Large intestine (tissue), 3 donors: ENCODE measurements around the gene LAMP1. TPM values are rescaled to one million over a fixed set of nuclear protein-coding genes. Genes with fewer than 3 reads are reported as not detected.

Source experiments
- DNase-seq, 2 donors: peaks; one replicate each; pipeline versions ENCODE4 v3.0.0 to v3.0.0-alpha.2; 2013
- H3K27ac ChIP-seq: one replicate; pipeline ENCODE4 v1.5.1; 2013; ENCODE audit warnings: low read length
- H3K27me3 ChIP-seq: 2 replicates; pipeline ENCODE4 v1.6.1; 2013; ENCODE audit warnings: low read length; ENCODE audit not compliant: control insufficient read depth, insufficient read depth
- H3K36me3 ChIP-seq: 2 replicates; pipeline ENCODE4 v1.6.1; 2013; ENCODE audit warnings: low read length; ENCODE audit not compliant: control insufficient read depth, insufficient read depth
- H3K4me1 ChIP-seq: one replicate; pipeline ENCODE4 v1.6.1; 2013; ENCODE audit warnings: low read length; ENCODE audit not compliant: control insufficient read depth, insufficient read depth
- H3K4me3 ChIP-seq: one replicate; pipeline ENCODE4 v1.5.1; 2013; ENCODE audit warnings: low read length
- H3K9me3 ChIP-seq: one replicate; pipeline ENCODE4 v1.6.1; 2013; ENCODE audit warnings: mild to moderate bottlenecking, low read depth, low read length, moderate library complexity; ENCODE audit not compliant: control insufficient read depth
- WGBS: methylation state at CpG from one replicate; pipeline ENCODE4 v1.1.5; 2013; ENCODE audit warnings: low lambda C conversion rate; ENCODE audit not compliant: insufficient coverage; 5-methylcytosine and 5-hydroxymethylcytosine counted together
- polyA plus RNA-seq: library from polyadenylated mRNA; unstranded; fragments of 120-200 nt; gene quantifications from one replicate; pipeline ENCODE4 v1.2.1, GENCODE V29; 2013

LAMP1 gene
- polyA plus RNA-seq, 1 donor, result 215 TPM

GRCh38 chr13:113323869-113324268, 26.8 kb downstream of the LAMP1 start:
- H3K4me1 ChIP-seq, result no peaks in the 10 kb centered on the region
- DNase-seq, result no peak
- no peak overlapping the region for H3K4me3 ChIP-seq
- no CpG with 5 or more reads among the region's 7 CpGs for WGBS
- H3K9me3 ChIP-seq, result peaks cover 3% of the 10 kb centered on the region
- H3K27ac ChIP-seq, result no peak overlapping the region
- H3K36me3 ChIP-seq, result peaks cover 81% of the 10 kb centered on the region
- no peaks in the 10 kb centered on the region for H3K27me3 ChIP-seq

- Histone ChIP-seq H3K4me1 (no peaks in the 10 kb centered on the region), H3K27me3 (no peaks in the 10 kb centered on the region), H3K36me3 (peaks cover 77% of the 10 kb centered on the region), H3K9me3 (peaks cover 3% of the 10 kb centered on the region), H3K27ac (no peak overlapping the region), H3K4me3 (no peak overlapping the region)
- WGBS, result 0% methylated on average over 1 of the region's 12 CpGs
- no peak for DNase-seq
Measured at GRCh38 chr13:113324398-113324797, 27.4 kb downstream of the LAMP1 start.

- no CpG with 5 or more reads among the region's 23 CpGs for WGBS
Measured at GRCh38 chr13:113325779-113326178, 28.7 kb downstream of the LAMP1 start.

GRCh38 chr13:113327391-113327765, 30.3 kb downstream of the LAMP1 start:
- H3K27me3 ChIP-seq, result no peaks in the 10 kb centered on the region
- WGBS, result no CpG with 5 or more reads among the region's 13 CpGs
- DNase-seq, result no peak
- H3K27ac ChIP-seq, result no peak overlapping the region
- peaks cover 3% of the 10 kb centered on the region for H3K9me3 ChIP-seq
- H3K4me3 ChIP-seq, result no peak overlapping the region
- H3K4me1 ChIP-seq, result no peaks in the 10 kb centered on the region
- H3K36me3 ChIP-seq, result peaks cover 47% of the 10 kb centered on the region

More at GRCh38 chr13:113325779-113326178, 28.7 kb downstream of the LAMP1 start:
- no peaks in the 10 kb centered on the region for H3K27me3 ChIP-seq
- H3K4me1 ChIP-seq, result no peaks in the 10 kb centered on the region
- peaks cover 3% of the 10 kb centered on the region for H3K9me3 ChIP-seq
- H3K36me3 ChIP-seq, result peaks cover 63% of the 10 kb centered on the region
- H3K27ac ChIP-seq, result no peak overlapping the region
- H3K4me3 ChIP-seq, result no peak overlapping the region
- no peak for DNase-seq

- Histone ChIP-seq H3K4me3 (no peak overlapping the region), H3K36me3 (peaks cover 45% of the 10 kb centered on the region), H3K4me1 (no peaks in the 10 kb centered on the region), H3K27me3 (no peaks in the 10 kb centered on the region), H3K27ac (no peak overlapping the region), H3K9me3 (peaks cover 1% of the 10 kb centered on the region)
- no peak for DNase-seq
- WGBS, result no CpG with 5 or more reads among the region's 20 CpGs
Measured at GRCh38 chr13:113327766-113328471, 30.9 kb downstream of the LAMP1 start.

- Histone ChIP-seq H3K4me3 (no peak overlapping the region), H3K36me3 (peaks cover 36% of the 10 kb centered on the region), H3K4me1 (no peaks in the 10 kb centered on the region), H3K27me3 (no peaks in the 10 kb centered on the region), H3K9me3 (no peaks in the 10 kb centered on the region), H3K27ac (no peak overlapping the region)
- no peak for DNase-seq
- WGBS, result no CpG with 5 or more reads among the region's 12 CpGs
Measured at GRCh38 chr13:113328851-113329250, 31.8 kb downstream of the LAMP1 start.

- Histone ChIP-seq H3K36me3 (peaks cover 27% of the 10 kb centered on the region), H3K4me1 (no peaks in the 10 kb centered on the region), H3K9me3 (no peaks in the 10 kb centered on the region), H3K4me3 (no peak overlapping the region), H3K27ac (no peak overlapping the region), H3K27me3 (no peaks in the 10 kb centered on the region)
- no CpG with 5 or more reads among the region's 22 CpGs for WGBS
- DNase-seq, result no peak
Measured at GRCh38 chr13:113329656-113330312, 32.7 kb downstream of the LAMP1 start.

- Histone ChIP-seq H3K27me3 (no peaks in the 10 kb centered on the region), H3K9me3 (no peaks in the 10 kb centered on the region), H3K36me3 (peaks cover 12% of the 10 kb centered on the region), H3K27ac (no peak overlapping the region), H3K4me1 (no peaks in the 10 kb centered on the region), H3K4me3 (no peak overlapping the region)
- no CpG with 5 or more reads among the region's 12 CpGs for WGBS
- no peak for DNase-seq
Measured at GRCh38 chr13:113332615-113333014, 35.6 kb downstream of the LAMP1 start.

- Histone ChIP-seq H3K36me3 (peaks cover 10% of the 10 kb centered on the region), H3K27ac (no peak overlapping the region), H3K4me3 (no peak overlapping the region), H3K27me3 (no peaks in the 10 kb centered on the region), H3K9me3 (peaks cover 2% of the 10 kb centered on the region), H3K4me1 (no peaks in the 10 kb centered on the region)
- DNase-seq, result no peak
- no CpG with 5 or more reads among the region's 14 CpGs for WGBS
Measured at GRCh38 chr13:113333076-113333475, 36.0 kb downstream of the LAMP1 start.

GRCh38 chr13:113337556-113337955, 40.5 kb downstream of the LAMP1 start:
- Histone ChIP-seq H3K9me3 (peaks cover 3% of the 10 kb centered on the region), H3K27ac (no peak overlapping the region), H3K4me1 (no peaks in the 10 kb centered on the region), H3K4me3 (no peak overlapping the region), H3K27me3 (no peaks in the 10 kb centered on the region), H3K36me3 (peaks cover 15% of the 10 kb centered on the region)
- WGBS, result no CpG with 5 or more reads among the region's 17 CpGs
- no peak for DNase-seq

GRCh38 chr13:113337976-113338375, 40.9 kb downstream of the LAMP1 start:
- no peaks in the 10 kb centered on the region for H3K4me1 ChIP-seq
- H3K9me3 ChIP-seq, result peaks cover 3% of the 10 kb centered on the region
- H3K27ac ChIP-seq, result no peak overlapping the region
- no peak for DNase-seq
- no peaks in the 10 kb centered on the region for H3K27me3 ChIP-seq
- H3K36me3 ChIP-seq, result peaks cover 19% of the 10 kb centered on the region
- no peak overlapping the region for H3K4me3 ChIP-seq
- WGBS, result 100% methylated on average over 1 of the region's 20 CpGs
